T-cell (primary cell): ENCODE results near the gene RRAD. TPM values are rescaled to one million over a fixed set of nuclear protein-coding genes. Genes with fewer than 3 reads are reported as not detected.

ENCODE experiments used
- ATAC-seq, 4 experiments: fragments of 200-7000 bp in 3 of 4; fragments of 150-1000 bp in 1 of 4; cut with Tn5 transposase; replicated peaks in 1 of 4; 1 replicate in 3 of 4; 2 replicates in 1 of 4; pipeline ENCODE4 v1.10.0; 2021; ENCODE audit warnings: moderate library complexity in 3 of 4, mild to moderate bottlenecking in 2 of 4, moderate number of reproducible peaks in 1 of 4
- CTCF ChIA-PET, 2 donors: fragments of 300-600 bp; sonication (Branson Sonifier 250); formaldehyde crosslinking; loops; one replicate each; lab custom pipeline; 2022; ENCODE audit warnings: antibody characterized with exemption in 2 of 2; lab: Charles Lee
- POLR2A ChIA-PET, 2 donors: fragments of 300-600 bp; sonication (Branson Sonifier 250); formaldehyde crosslinking; loops; one replicate each; lab custom pipeline; 2022; ENCODE audit warnings: antibody characterized with exemption in 2 of 2; lab: Charles Lee
- DNase-seq, 35 experiments: peaks; one replicate each; pipeline versions ENCODE4 v3.0.0 to v3.0.0-alpha.2; 2013 to 2023
- H3K27ac ChIP-seq: one replicate; pipeline ENCODE4 v1.5.1; 2013; ENCODE audit warnings: low read length
- H3K27me3 ChIP-seq, 2 experiments: replicated peaks in 1 of 2; 1 replicate in 1 of 2; 2 replicates in 1 of 2; pipeline versions ENCODE4 v1.6.1 to v1.7.0; 2013; ENCODE audit warnings: low read length in 1 of 2, mixed read lengths in 1 of 2; ENCODE audit not compliant: control insufficient read depth in 2 of 2, insufficient read depth in 2 of 2; ENCODE audit errors: extremely low read depth in 1 of 2
- H3K36me3 ChIP-seq, 2 donors: 1 replicate in 1 of 2; 2 replicates in 1 of 2; pipeline versions ENCODE4 v1.6.1 to v1.7.0; 2013; ENCODE audit warnings: low read length in 1 of 2; ENCODE audit not compliant: control insufficient read depth in 2 of 2, insufficient read depth in 1 of 2; ENCODE audit errors: extremely low read depth in 1 of 2
- H3K4me1 ChIP-seq, 2 experiments: 1 replicate in 1 of 2; 2 replicates in 1 of 2; pipeline versions ENCODE4 v1.6.1 to v1.7.0; 2013; ENCODE audit warnings: low read length in 2 of 2, mixed read lengths in 1 of 2; ENCODE audit not compliant: insufficient read depth in 2 of 2, control insufficient read depth in 1 of 2; ENCODE audit errors: extremely low read depth in 1 of 2
- H3K4me3 ChIP-seq, 2 donors: 1 replicate in 1 of 2; 2 replicates in 1 of 2; pipeline versions ENCODE4 v1.5.1 to v1.7.0; 2013; ENCODE audit warnings: mild to moderate bottlenecking in 2 of 2, low read length in 1 of 2, moderate library complexity in 1 of 2; ENCODE audit not compliant: control insufficient read depth in 1 of 2; ENCODE audit errors: extremely low read depth in 1 of 2
- H3K9me3 ChIP-seq: 2 replicates; pipeline ENCODE4 v1.7.0; 2013
- H3K27ac Mint-ChIP-seq, 2 donors: one replicate each; pipeline ENCODE4 v1.8.0; 2020 to 2021; ENCODE audit warnings: mild to moderate bottlenecking in 2 of 2, mixed read lengths in 2 of 2
- H3K27me3 Mint-ChIP-seq, 2 donors: one replicate each; pipeline ENCODE4 v1.8.0; 2021 to 2022; ENCODE audit warnings: mixed read lengths in 2 of 2
- H3K36me3 Mint-ChIP-seq: one replicate; pipeline ENCODE4 v1.8.0; 2021; ENCODE audit warnings: mixed read lengths
- H3K4me1 Mint-ChIP-seq, 3 donors: one replicate each; pipeline ENCODE4 v1.8.0; 2020 to 2022; ENCODE audit warnings: mixed read lengths in 3 of 3, mild to moderate bottlenecking in 1 of 3
- H3K4me3 Mint-ChIP-seq, 3 donors: one replicate each; pipeline ENCODE4 v1.8.0; 2020 to 2022; ENCODE audit warnings: mild to moderate bottlenecking in 3 of 3, mixed read lengths in 3 of 3, moderate library complexity in 3 of 3
- H3K9me3 Mint-ChIP-seq, 3 donors: one replicate each; pipeline ENCODE4 v1.8.0; 2020 to 2022; ENCODE audit warnings: mixed read lengths in 3 of 3
- WGBS: methylation state at CpG from one replicate; pipeline ENCODE4 v1.1.5; 2013; ENCODE audit warnings: missing lambda C conversion rate; ENCODE audit not compliant: insufficient coverage; 5-methylcytosine and 5-hydroxymethylcytosine counted together
- total RNA-seq, 35 experiments: library from RNA in 6 of 35; stranded (reverse) in 6 of 35; fragments of 120-200 nt in 1 of 35; gene quantifications; one replicate each; pipeline versions ENCODE4 v1.2.1 to v1.2.4 and lab custom pipeline; 2013 to 2026

The RRAD gene
- total RNA-seq, 5 donors from 2014 or later (not counting 1 experiment from before 2014, with no cell fraction given) = 0.28 to 1.1 (median 0.53) TPM; not detected in 1

- Histone ChIP-seq H3K36me3 (no peaks in the 10 kb centered on the region), H3K27me3 (peaks cover 0 to 62% of the 10 kb centered on the region in 2 experiments), H3K27ac (no peak within 1 kb of the TSS), H3K4me3 (no peak within 1 kb of the TSS), H3K4me1 (no peaks in the 10 kb centered on the region), H3K9me3 (no peaks in the 10 kb centered on the region)
- POLR2A ChIA-PET = no interaction called here
- 62% methylated on average over 3 of the region's 7 CpGs for WGBS
- H3K9me3 Mint-ChIP-seq = no peaks in the 10 kb centered on the region
- no peaks in the 10 kb centered on the region for H3K36me3 Mint-ChIP-seq
- DNase-seq (no peak), ATAC-seq (no peak)
- CTCF ChIA-PET = no interaction called here
- H3K4me3 Mint-ChIP-seq = no peak within 1 kb of the TSS
- H3K27me3 Mint-ChIP-seq = peaks cover 20 to 37% of the 10 kb centered on the region in 2 donors
- H3K4me1 Mint-ChIP-seq = peaks cover 0 to 5% (median 2%) of the 10 kb centered on the region in 3 donors
- H3K27ac Mint-ChIP-seq = no peak within 1 kb of the TSS
Measured at GRCh38 chr16:66918803-66919568, 6.3 kb downstream of the RRAD start, which contains the start of gene CDH16. CDH16 (minus strand) TSS chr16:66918885; CDS start chr16:66918065, 820 bp downstream.

GRCh38 chr16:66918355-66918754 lies 7.0 kb downstream of the RRAD start:
- Histone ChIP-seq H3K4me3 (no peak overlapping the region), H3K27me3 (peaks cover 0 to 60% of the 10 kb centered on the region in 2 experiments), H3K27ac (no peak overlapping the region), H3K9me3 (no peaks in the 10 kb centered on the region), H3K4me1 (no peaks in the 10 kb centered on the region), H3K36me3 (no peaks in the 10 kb centered on the region)
- ChIA-PET CTCF (no interaction called here), POLR2A (no interaction called here)
- H3K9me3 Mint-ChIP-seq = no peaks in the 10 kb centered on the region
- no peaks in the 10 kb centered on the region for H3K36me3 Mint-ChIP-seq
- ATAC-seq (no peak), DNase-seq (no peak)
- peaks cover 13 to 31% of the 10 kb centered on the region in 2 donors for H3K27me3 Mint-ChIP-seq
- H3K4me1 Mint-ChIP-seq = peaks cover 0 to 2% (median 0%) of the 10 kb centered on the region in 3 donors
- H3K4me3 Mint-ChIP-seq = no peak overlapping the region
- WGBS = 78% methylated on average over 5 of the region's 6 CpGs
- no peak overlapping the region for H3K27ac Mint-ChIP-seq

- no peaks in the 10 kb centered on the region for H3K4me1 Mint-ChIP-seq
- H3K36me3 Mint-ChIP-seq = no peaks in the 10 kb centered on the region
- Histone ChIP-seq H3K36me3 (no peaks in the 10 kb centered on the region), H3K9me3 (no peaks in the 10 kb centered on the region), H3K4me3 (no peak overlapping the region), H3K4me1 (no peaks in the 10 kb centered on the region), H3K27me3 (peaks cover 0 to 57% of the 10 kb centered on the region in 2 experiments), H3K27ac (no peak overlapping the region)
- 80% methylated on average over 3 of the region's 9 CpGs for WGBS
- ChIA-PET POLR2A (no interaction called here), CTCF (no interaction called here)
- ATAC-seq = no peak
- H3K27ac Mint-ChIP-seq = no peak overlapping the region
- DNase-seq = no peak
- H3K9me3 Mint-ChIP-seq = no peaks in the 10 kb centered on the region
- no peak overlapping the region for H3K4me3 Mint-ChIP-seq
- H3K27me3 Mint-ChIP-seq = peaks cover 9 to 24% of the 10 kb centered on the region in 2 donors
Measured at GRCh38 chr16:66917741-66918140, 7.6 kb downstream of the RRAD start.

- Histone ChIP-seq H3K4me3 (no peak overlapping the region), H3K27me3 (peaks cover 0 to 54% of the 10 kb centered on the region in 2 experiments), H3K9me3 (no peaks in the 10 kb centered on the region), H3K4me1 (no peaks in the 10 kb centered on the region), H3K27ac (no peak overlapping the region), H3K36me3 (no peaks in the 10 kb centered on the region)
- POLR2A ChIA-PET = no interaction called here
- Mint-ChIP-seq H3K27me3 (peaks cover 6 to 19% of the 10 kb centered on the region in 2 donors), H3K4me3 (no peak overlapping the region), H3K4me1 (no peaks in the 10 kb centered on the region), H3K27ac (no peak overlapping the region), H3K9me3 (no peaks in the 10 kb centered on the region), H3K36me3 (no peaks in the 10 kb centered on the region)
- WGBS = 70% methylated on average over 3 of the region's 6 CpGs
- no peak for ATAC-seq
- no peak for DNase-seq
- CTCF ChIA-PET = no interaction called here
Measured at GRCh38 chr16:66916518-66916917, 8.8 kb downstream of the RRAD start.

GRCh38 chr16:66915041-66915440 lies 10.3 kb downstream of the RRAD start:
- no peak for ATAC-seq
- Mint-ChIP-seq H3K27me3 (peaks cover 3 to 10% of the 10 kb centered on the region in 2 donors), H3K9me3 (no peaks in the 10 kb centered on the region), H3K4me1 (no peaks in the 10 kb centered on the region), H3K36me3 (no peaks in the 10 kb centered on the region), H3K27ac (no peak overlapping the region), H3K4me3 (no peak overlapping the region)
- H3K36me3 ChIP-seq = no peaks in the 10 kb centered on the region
- no peaks in the 10 kb centered on the region for H3K4me1 ChIP-seq
- H3K27ac ChIP-seq = no peak overlapping the region
- no peaks in the 10 kb centered on the region for H3K9me3 ChIP-seq
- 90% methylated on average over 2 of the region's 7 CpGs for WGBS
- DNase-seq = no peak
- peaks cover 0 to 47% of the 10 kb centered on the region in 2 experiments for H3K27me3 ChIP-seq
- H3K4me3 ChIP-seq = no peak overlapping the region
- CTCF ChIA-PET = no interaction called here
- POLR2A ChIA-PET = no interaction called here

GRCh38 chr16:66914541-66914940 lies 10.8 kb downstream of the RRAD start:
- Mint-ChIP-seq H3K27me3 (peaks cover 3 to 8% of the 10 kb centered on the region in 2 donors), H3K36me3 (no peaks in the 10 kb centered on the region), H3K9me3 (no peaks in the 10 kb centered on the region), H3K4me1 (no peaks in the 10 kb centered on the region), H3K4me3 (no peak overlapping the region), H3K27ac (no peak overlapping the region)
- WGBS = no CpG with 5 or more reads among the region's 7 CpGs
- H3K27me3 ChIP-seq = peaks cover 0 to 42% of the 10 kb centered on the region in 2 experiments
- no peaks in the 10 kb centered on the region for H3K4me1 ChIP-seq
- no peak for DNase-seq
- H3K27ac ChIP-seq = no peak overlapping the region
- ATAC-seq = no peak
- H3K9me3 ChIP-seq = no peaks in the 10 kb centered on the region
- CTCF ChIA-PET = no interaction called here
- no peaks in the 10 kb centered on the region for H3K36me3 ChIP-seq
- no peak overlapping the region for H3K4me3 ChIP-seq
- POLR2A ChIA-PET = no interaction called here
